Esophagus squamous epithelium (tissue), 4 donors: ENCODE data around the gene THOC1.

ENCODE experiments used
- POLR2A ChIP-seq, 4 donors: fragments of 450-650 bp; IDR thresholded peaks; one replicate each; pipeline ENCODE4 v1.6.1; 2017; ENCODE audit warnings: antibody characterized with exemption in 4 of 4, mild to moderate bottlenecking in 4 of 4, moderate library complexity in 3 of 4
- TF ChIP-seq, protein P1 (sequence below), 6 experiments: fragments of 450-650 bp in 4 of 6; fragments of 200-600 bp in 2 of 6; sonication (generic) in 2 of 6; IDR thresholded peaks; one replicate each; pipeline ENCODE4 v1.5.1; 2016 to 2019; ENCODE audit warnings: antibody characterized with exemption in 6 of 6, mild to moderate bottlenecking in 4 of 6, moderate library complexity in 4 of 6

DNA sequence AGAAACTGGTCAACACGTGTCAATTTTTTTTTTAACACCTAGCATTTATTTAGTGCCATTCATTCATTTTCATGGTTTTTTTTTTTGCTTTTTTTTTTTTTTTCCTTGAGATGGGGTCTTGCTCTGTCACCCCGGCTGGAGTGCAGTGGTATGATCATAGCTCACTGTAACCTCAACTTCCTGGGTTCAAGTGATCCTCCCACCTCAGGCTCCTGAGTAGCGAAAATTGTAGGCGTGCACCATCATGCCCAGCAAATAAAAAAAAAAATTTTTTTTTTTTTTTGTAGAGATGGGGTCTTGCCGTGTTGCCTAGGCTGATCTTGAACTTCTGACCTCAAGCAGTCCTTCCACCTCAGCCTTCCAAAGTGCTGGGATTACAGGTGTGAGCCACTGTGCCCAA is 88.3 kb downstream of the THOC1 start:
- TF ChIP-seq, protein P1, sequence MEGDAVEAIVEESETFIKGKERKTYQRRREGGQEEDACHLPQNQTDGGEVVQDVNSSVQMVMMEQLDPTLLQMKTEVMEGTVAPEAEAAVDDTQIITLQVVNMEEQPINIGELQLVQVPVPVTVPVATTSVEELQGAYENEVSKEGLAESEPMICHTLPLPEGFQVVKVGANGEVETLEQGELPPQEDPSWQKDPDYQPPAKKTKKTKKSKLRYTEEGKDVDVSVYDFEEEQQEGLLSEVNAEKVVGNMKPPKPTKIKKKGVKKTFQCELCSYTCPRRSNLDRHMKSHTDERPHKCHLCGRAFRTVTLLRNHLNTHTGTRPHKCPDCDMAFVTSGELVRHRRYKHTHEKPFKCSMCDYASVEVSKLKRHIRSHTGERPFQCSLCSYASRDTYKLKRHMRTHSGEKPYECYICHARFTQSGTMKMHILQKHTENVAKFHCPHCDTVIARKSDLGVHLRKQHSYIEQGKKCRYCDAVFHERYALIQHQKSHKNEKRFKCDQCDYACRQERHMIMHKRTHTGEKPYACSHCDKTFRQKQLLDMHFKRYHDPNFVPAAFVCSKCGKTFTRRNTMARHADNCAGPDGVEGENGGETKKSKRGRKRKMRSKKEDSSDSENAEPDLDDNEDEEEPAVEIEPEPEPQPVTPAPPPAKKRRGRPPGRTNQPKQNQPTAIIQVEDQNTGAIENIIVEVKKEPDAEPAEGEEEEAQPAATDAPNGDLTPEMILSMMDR (IDR thresholded peaks at IDR 0.05), result no peak
- no peak for TF ChIP-seq POLR2A (IDR thresholded peaks at IDR 0.05)
